Mammary epithelial cell (primary cell): ENCODE results near the gene LAMP1.

Source experiments
- EZH2 ChIP-seq: IDR thresholded peaks from 2 replicates; pipeline ENCODE4 v1.6.1; 2012; ENCODE audit warnings: low read length, inconsistent platforms, borderline replicate concordance
- TF ChIP-seq, protein P1 (sequence below), 2 donors: IDR thresholded peaks in 1 of 2; conservative IDR thresholded peaks in 1 of 2; 2 replicates each; pipeline ENCODE4 v1.5.1; 2011 to 2012; ENCODE audit warnings: inconsistent platforms in 2 of 2, low read length in 2 of 2, mild to moderate bottlenecking in 2 of 2, control low read depth in 1 of 2, low read depth in 1 of 2; ENCODE audit not compliant: insufficient read depth in 1 of 2; ENCODE audit errors: extremely low read depth in 1 of 2

DNA sequence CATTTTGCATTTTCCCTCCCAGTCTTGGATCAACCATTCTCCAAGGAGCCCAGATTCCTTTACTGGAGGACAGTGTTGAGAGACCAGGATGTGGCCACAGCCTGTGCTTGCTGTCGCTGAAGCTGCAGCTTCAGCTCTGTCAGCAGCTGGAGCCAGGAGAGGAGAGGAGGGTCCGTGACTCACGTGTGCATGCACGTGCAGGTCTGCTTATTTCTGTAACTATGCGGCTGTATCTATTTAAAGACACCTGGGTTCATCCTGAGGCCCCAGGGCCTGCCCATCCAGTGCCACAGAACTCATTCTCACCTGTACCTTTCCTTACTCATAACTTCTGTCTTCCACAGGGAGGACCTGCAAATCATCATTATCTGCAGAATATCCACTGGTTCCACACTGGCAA, 8.2 kb upstream of the LAMP1 start:
- TF ChIP-seq, protein P1, sequence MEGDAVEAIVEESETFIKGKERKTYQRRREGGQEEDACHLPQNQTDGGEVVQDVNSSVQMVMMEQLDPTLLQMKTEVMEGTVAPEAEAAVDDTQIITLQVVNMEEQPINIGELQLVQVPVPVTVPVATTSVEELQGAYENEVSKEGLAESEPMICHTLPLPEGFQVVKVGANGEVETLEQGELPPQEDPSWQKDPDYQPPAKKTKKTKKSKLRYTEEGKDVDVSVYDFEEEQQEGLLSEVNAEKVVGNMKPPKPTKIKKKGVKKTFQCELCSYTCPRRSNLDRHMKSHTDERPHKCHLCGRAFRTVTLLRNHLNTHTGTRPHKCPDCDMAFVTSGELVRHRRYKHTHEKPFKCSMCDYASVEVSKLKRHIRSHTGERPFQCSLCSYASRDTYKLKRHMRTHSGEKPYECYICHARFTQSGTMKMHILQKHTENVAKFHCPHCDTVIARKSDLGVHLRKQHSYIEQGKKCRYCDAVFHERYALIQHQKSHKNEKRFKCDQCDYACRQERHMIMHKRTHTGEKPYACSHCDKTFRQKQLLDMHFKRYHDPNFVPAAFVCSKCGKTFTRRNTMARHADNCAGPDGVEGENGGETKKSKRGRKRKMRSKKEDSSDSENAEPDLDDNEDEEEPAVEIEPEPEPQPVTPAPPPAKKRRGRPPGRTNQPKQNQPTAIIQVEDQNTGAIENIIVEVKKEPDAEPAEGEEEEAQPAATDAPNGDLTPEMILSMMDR (conservative IDR thresholded peaks at IDR 0.05 in 1 of 2, IDR thresholded peaks at IDR 0.05 in 1 of 2; ENCODE audit: extremely low read depth in 1 of 2, insufficient read depth in 1 of 2, low read depth in 1 of 2, low read length in 2 of 2) = no peak
- no peak for TF ChIP-seq EZH2
